HG03342 (cell line): ENCODE data around the gene LYG1.
"Not testable (repeated sequence)": the region's sequence is repeated elsewhere in the genome, so short reads cannot be mapped to it uniquely, and the experiment has no call there.

Experiments used
- ATAC-seq: cut with Tn5 transposase; IDR thresholded peaks from one replicate; pipeline ENCODE4 v1.9.1; 2021; ENCODE audit warnings: mild to moderate bottlenecking, moderate library complexity; ENCODE audit not compliant: unreplicated experiment

Gene LYG1

DNA sequence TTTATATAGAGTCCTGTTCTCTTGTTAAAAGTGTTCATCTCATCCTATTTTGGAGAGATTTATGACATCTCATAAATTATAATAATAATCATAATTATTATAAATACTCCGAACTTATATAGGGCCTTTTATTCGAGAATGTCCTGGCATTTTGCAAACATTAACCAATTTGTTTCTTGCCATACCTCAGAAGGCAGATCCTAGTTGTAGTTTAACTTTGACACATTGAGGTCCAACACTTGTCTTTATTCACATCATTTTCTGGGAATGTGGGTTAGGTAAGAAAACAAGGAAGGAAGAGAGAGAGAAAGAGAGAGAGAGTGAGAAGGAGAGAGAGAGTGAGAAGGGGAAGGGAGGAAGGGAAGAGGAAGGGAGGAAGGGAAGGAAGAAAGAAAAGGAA is at the start of gene LYG1:
TSS of gene LYG1 (minus strand) at position 101 of the 400 bp plus-strand sequence. CDS start 5,527 bp downstream, outside the sequence.
- not testable (repeated sequence) for ATAC-seq

DNA sequence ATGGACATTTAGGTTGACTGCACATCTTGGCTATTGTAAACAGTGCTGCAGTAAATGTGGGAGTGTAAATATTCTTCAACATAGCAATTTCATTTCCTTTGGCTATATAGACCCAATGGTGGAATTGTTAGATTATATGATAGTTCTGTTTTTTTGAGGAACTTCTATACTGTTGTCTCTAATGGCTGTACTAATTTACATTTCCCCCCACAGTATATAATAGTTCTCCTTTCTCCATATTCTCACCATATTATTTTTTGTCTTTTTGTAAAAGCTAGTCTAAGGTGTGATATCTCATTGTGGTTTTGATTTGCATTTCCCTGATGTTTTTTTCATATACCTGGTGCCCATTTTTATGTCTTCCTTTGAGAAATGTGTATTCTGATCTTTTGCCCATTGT is 49.2 kb upstream of the LYG1 start:
- ATAC-seq = no peak

DNA sequence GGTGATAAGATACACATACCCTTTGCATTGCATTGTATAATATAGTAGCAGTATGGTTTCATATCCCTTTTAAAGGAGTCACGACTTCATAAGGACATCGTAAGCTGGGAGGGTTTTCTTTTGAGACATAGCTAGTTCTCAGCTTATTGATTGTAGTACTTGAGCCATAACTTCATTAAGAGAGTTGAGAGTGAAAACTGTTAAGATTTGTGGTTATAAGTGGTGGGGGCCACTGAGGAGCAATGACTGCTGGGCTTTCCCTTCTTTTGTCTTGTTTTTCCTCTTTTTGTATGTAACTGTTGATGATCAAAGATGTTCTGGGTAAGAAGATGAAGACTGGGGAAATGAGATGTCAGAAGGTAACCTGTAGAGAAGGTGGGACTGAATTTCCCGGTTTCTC is 47.2 kb upstream of the LYG1 start:
- ATAC-seq = no peak

DNA sequence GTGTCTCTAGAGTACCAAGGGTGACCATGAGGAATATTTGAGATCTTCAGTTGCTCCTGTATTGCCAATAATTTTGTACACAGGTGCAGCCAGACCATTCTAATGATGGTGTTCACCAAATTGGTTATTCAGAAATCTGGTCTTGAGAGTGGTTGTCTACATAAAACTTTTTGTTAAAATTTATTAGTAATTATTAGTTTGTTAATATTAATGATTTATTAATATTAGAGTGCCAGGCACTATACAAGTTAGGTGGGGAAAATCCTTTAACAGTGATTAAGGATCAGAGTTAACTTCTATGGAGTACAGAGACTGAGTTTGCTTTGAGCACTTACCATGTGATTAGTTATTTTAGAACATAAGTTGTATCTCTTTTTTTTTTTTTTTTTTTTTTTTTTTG is 45.2 kb upstream of the LYG1 start:
- no peak for ATAC-seq

DNA sequence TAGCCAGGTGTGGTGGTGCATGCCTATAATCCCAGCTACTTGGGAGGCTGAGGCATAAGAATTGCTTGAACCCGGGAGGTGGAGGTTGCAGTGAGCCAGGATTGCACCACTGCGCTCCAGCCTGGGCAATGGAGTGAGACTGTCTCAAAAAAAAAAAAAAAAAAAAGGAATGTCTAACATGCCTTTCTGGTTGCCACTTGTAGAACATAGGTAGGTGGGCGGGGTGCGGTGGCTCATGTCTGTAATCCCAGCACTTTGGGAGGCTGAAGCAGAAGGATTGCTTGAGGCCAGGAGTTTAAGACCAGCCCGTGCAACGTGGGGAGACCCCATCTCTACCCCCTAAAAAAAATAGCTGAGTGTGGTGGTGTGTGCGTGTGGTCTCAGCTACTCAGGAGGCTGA is 44.4 kb upstream of the LYG1 start:
- ATAC-seq = not testable (repeated sequence)

DNA sequence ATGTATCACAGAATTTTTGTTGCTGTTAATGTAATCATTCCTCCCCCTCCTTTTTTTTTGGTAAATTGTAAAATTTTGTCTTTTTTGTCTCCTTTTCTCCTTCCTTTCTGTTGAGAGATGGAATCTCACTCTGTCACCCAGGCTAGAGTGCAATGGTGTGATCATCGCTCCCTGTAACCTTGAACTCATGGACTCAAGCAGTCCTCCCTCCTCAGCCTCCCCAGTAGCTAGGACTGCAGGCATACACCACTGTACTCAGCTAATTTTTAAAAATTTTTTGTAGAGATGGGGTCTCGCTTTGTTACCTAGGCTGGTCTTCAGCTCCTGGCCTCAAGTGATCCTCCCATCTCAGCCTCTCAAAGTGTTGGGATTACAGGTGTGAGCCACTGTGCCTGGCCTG is 41.5 kb upstream of the LYG1 start:
- no peak for ATAC-seq

DNA sequence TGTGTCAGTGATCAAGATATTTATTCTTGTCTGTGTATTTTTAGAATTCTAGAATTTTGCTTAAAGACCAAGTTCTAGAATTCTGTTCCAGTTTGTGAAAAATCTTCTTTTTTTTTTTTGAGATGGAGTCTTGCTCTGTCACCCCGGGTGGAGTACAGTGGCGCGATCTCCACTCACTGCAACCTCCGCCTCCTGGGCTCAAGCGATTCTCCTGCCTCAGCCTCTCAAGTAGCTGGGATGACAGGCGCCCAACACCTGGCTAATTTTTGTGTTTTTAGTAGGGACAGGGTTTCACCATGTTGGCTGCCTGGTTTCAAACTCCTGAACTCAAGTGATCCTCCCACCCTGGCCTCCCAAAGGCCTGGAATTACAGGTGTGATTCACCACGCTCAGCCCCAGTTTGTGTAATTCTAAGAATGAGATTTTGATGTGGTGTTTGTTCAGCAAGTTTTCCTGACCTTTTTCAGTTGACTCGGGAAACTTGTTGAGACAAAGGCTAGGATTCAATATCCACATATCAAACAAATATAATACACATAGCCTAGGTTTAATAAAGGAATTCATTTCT is 39.8 kb upstream of the LYG1 start:
- no peak for ATAC-seq

DNA sequence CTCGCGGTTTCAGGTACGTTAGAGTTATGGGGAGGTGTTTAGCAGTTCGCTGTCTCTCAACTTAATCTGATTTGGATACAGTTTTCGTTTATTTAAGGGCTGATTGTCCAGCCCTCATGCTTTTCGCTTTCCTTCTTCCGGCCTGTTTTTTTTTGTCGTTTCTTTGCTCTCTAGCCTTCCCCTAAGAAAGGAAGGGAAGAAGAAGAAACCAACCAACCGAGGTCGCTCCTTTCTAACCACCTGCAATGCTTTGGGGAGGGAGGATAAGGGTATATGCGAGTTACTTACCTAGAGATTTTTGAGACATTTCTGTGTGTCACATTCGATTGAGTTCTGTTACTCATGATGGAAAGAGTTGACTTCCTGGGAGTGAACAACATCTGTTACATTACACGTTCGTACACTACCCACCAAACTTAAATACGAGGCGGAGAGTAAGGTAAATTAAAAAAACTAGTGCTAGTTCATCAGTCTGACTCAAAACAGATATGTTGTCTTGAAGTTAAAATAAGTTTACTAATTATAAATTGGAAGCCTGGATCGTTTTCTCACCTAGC is 37.1 kb upstream of the LYG1 start:
- no peak for ATAC-seq

DNA sequence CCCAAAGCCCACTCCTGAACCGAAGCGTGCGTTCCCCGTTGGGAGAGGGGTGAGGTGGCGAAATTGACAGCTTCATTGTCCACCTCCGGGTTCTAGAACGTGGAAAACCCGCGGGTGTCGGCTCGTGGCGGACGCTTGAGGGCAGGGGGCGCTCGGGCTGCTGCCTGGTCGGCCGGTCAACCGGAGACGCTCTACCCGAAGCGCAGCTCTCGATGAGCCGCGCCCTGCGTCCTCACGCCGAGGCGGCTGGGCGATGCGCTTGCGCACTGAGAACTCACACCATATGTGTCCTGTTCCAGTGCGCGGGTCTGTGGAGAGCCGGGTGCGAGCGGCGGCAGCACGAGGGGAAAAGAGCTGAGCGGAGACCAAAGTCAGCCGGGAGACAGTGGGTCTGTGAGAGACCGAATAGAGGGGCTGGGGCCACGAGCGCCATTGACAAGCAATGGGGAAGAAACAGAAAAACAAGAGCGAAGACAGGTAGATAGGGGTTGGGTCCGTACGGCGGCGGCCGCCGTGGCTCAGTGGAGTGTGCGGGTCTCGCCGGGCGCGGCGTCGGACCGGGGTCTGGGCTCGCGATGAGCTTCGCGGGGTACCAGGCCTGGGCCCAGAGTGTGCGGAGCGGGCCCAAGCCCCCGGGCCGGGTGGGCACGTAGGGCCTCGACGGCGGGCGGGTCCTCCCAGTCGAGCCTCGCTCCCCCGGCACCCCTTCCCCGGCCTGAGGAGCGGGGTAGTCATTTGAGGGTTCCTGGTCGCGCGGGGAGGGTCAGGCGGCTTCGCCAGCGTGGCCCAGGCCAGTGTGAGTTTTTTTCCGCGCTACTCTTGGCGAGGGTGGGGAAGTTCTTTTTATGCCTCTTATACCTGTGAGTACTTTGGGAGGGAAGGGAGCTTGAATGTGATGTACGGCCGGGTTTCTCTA is 36.4 kb upstream of the LYG1 start, which contains the start of gene EIF5B:
TSS of gene EIF5B (plus strand) at position 277 of the 916 bp plus-strand sequence. CDS start at position 443, 166 bp downstream.
- ATAC-seq = peak; percentile 52

DNA sequence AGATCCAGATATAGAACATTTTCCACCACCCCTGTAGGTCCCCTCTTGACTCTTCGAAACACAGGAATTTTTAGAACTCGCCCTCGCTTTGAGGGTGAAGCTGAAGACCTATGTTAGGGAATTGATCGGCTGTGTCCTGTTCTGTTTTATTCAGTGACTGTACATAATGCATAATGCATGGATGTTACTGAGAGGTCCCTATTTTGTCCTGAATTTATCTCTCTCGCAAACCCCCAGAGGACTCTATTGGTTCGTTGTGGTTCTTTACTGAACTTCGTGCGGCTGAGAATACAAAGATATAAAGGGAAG is 35.8 kb upstream of the LYG1 start:
- peak; percentile 2 for ATAC-seq

DNA sequence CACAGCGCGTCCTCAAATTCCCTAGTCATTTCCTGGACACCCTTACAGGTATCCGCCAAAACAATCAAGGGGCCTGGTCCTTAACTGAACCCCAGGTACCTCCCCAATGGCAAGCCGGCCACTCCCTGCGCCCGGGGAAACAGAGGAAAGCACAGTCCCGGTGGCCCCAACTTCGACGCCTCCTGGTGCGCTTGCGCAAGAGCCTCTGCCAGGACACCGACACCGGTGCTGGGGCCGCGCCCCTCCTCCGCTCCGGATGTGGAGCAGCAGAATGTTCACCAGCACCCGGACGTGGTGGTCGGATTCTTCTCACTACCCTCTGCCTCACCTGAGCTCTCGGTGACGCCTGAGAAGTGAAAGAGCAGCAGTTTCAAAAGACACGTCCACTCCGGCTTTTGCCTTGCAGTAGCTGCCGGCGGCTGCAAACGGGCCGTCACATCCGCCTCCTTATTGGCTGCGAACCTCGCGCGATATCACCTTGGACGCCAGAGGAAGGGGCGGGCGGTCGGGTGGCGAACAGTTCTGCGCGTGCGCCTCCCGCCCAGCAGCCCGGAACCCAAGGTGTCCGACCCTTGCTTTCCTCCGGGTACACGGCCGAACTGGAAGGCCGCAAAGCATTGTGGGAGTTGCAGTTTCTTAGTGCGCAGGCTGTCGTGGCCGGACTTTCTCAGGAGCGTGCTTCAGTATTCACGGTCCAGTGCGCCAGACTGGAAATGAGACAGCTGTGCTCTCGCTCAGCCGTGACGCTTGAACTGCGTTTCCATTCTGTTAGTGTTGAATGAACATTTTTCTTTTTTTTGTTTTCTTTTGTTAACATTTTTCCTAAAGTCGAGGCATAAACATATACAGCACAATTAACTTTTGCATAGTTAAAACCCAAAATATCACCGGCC is 35.2 kb upstream of the LYG1 start, which contains the start of gene TXNDC9:
TSS of gene TXNDC9 (minus strand) at position 423 of the 893 bp plus-strand sequence. CDS start 3,123 bp downstream, outside the sequence.
- ATAC-seq = peak; percentile 63

DNA sequence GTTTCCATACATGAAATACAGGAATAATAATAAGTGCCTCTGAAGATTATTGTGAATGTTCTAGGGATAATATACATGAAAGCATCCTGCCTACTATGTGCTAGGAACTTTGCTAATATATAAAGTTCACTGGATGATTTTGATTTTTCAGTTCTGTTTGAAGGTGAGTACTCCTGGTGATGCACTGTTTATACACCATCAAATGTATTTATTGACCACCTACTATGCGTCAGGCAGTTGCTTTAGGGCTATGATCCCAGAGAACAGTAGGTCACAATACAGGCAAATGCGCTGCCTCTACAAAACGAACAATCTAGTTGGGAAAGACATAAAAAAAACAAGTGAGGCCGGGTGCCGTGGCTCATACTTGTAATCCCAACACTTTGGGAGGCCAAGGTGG is 24.4 kb upstream of the LYG1 start:
- ATAC-seq = no peak

DNA sequence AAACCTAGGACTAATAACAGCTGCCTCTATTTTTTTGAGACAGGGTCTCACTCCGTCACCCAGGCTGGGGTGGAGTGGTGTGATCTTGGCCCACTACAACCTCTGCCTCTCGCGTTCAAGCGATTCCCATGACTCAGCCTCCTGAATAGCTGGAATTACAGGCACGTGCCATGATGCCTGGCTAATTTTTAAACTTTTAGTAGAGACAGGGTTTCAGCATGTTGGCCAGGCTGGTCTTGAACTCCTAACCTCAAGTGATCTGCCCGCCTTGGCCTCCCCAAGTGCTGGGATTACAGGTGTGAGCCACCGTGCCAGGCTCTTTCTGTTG is 16.8 kb upstream of the LYG1 start:
- not testable (repeated sequence) for ATAC-seq

DNA sequence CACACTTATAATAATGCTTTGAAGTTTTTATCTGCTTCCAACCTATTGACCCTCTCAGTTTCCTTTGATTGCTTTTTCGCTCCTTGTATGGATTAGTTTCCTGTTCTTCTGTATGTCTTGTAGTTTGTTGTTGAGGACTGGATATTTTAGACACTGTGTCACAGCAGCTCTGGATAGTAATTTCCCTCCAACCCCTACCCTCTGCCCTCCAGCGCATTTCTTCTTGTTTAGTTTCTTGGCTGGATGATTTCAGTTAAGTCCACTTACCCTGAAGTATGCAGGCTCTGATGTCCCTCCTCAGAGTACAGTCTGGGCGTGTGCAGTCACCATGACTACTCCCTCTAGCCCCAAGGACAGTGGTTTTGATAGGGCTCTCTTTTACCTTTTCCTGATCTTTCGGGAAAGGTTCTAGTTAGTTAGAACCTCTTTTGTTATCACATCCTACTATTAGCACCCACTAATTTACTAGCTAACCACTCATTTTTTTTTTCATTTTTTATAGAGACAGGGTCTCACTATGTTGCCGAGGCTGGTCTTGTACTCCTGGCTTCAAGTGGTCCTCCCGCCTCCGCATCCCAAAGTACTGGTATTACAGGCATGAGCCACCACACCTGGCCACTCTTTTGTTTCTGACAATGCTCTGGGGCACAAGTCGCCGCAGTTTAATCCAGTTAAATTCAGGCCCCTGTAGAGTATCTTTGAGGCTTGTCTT is 16.3 kb upstream of the LYG1 start:
- ATAC-seq = no peak

DNA sequence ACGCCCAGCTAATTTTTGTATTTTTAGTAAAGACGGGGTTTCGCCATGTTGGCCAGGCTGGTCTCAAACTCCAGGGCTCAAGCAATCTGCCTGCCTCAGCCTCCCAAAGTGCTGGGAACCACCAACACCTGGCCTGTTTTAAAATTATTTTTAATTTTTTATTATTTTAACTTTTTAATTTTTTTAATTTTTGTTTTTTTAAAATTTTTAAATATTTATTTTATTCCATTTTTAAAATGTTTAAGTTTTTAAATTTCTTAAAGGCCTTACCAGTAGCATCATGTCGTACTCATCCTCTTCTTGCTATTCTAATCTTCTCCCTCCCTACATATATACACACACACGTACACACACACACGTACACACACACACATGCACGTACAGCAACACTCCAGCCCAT is 1.4 kb downstream of the LYG1 start:
- ATAC-seq = no peak

DNA sequence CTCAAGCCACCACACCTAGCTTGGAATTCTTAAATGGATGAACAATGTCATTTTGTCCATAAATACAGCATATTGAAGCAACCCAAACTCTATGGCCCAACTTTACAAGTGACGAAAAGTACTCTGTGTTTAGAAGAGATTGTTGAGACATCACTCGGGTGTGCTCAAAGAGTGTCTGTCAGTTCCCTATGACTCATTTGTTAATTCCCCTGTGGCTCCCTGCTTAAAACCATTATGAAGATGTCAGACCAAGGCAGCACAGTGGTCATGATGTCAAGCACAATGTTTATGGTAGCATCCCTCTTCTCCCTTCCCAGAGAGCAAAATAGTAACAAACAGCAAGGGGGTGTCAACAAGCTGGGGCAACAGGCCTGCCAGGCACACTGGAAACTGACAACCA is 3.0 kb downstream of the LYG1 start:
- no peak for ATAC-seq

DNA sequence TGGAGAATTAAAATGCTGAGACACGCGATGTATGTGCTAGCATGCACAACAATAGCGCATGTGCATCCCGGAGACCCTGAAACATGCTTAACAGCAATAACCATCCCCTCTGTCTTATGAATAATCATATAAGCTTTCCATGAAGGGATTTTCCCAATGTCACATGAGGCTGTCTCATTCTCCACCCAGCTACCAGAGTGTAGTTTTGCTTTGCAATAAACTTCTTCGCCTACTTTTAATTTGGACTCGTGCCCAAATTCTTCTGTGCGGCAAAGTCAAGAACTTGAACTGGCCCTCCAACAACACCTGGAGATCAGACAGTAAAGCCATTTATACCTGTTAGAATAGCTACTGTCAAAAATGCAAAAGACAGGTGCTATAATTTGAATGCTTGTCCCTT is 15.5 kb downstream of the LYG1 start:
- ATAC-seq = no peak

DNA sequence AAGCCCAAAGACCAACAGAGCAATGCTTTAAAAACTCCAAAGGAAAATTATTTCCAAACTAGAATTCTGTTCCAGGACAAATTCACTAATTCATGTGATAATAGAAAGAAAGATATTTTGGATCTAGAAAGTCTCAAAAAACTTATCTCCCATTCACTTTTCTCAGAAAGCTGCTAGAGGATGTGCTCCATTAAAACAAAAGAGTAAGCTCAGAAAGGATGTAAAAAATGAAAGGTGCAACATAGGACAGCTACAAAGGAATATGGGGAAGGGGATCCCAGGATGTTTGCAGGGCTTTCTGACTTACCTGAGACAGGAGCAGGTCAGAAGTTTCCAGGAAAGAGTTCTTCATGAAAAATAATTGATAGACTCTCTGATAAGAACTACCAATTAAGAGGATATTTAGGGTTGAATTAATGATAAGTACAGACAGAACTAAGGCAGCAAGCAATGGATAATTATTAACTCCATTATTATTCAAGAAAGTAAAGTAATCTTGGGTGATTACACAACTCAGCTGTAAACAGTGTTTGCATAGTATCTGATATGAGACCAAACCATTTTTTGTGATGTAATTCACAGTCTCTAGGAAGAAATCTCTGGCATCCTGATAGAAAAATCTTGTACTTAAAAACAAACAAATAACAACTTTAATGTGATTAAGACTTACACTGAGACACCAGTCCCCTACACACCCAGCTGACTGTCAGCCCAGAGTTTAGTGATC is 20.9 kb downstream of the LYG1 start:
- no peak for ATAC-seq

DNA sequence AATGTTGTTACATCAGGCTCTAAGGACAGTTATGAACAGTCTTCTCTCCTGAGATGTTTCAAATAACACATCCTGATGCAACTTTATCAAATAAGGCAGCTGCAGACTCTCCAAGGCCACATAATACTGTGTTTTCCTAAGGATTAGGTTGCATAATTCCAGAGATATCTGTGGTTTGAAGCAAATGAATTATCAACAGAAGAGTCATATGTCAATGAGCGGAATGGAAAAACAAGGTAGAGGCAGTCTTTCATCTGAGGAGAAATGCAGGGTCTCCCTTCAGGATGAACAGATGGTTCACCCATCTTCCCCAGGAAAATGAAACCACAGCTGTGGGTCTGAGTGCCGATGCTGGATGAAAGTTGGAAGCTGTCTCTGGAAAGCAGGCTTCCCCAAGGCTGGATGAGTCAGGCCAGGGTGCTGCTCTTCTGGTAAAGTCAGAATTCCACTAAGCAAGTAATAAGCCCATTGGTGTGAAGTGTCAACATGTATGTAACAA is 22.2 kb downstream of the LYG1 start:
- ATAC-seq = no peak
